GM21619 (cell line): ENCODE data around the gene B4GAT1.
"Not testable (repeated sequence)": the region's sequence is repeated elsewhere in the genome, so short reads cannot be mapped to it uniquely, and the experiment has no call there.

Experiments used
- ATAC-seq: cut with Tn5 transposase; IDR thresholded peaks from one replicate; pipeline ENCODE4 v1.9.1; 2021; ENCODE audit not compliant: unreplicated experiment

The B4GAT1 gene

GRCh38 chr11:66363805-66364535, 16.5 kb upstream of the B4GAT1 start:
- no peak for ATAC-seq

- no peak for ATAC-seq
Observed at GRCh38 chr11:66363187-66363601, 15.8 kb upstream of the B4GAT1 start.

- ATAC-seq: no peak
Observed at GRCh38 chr11:66362481-66363147, 15.2 kb upstream of the B4GAT1 start.

GRCh38 chr11:66361502-66361941, 14.1 kb upstream of the B4GAT1 start:
- no peak for ATAC-seq

GRCh38 chr11:66360406-66361073, 13.1 kb upstream of the B4GAT1 start:
- ATAC-seq: no peak

GRCh38 chr11:66359662-66360087, 12.2 kb upstream of the B4GAT1 start:
- no peak for ATAC-seq

- ATAC-seq: not testable (repeated sequence)
Observed at GRCh38 chr11:66350560-66351235, 3.3 kb upstream of the B4GAT1 start.

- ATAC-seq: no peak
Observed at GRCh38 chr11:66349084-66349386, 1.6 kb upstream of the B4GAT1 start.

- no peak for ATAC-seq
Observed at GRCh38 chr11:66346476-66347424, 679 bp downstream of the B4GAT1 start.

- peak; percentile 8 for ATAC-seq
Observed at GRCh38 chr11:66345316-66345649, 2.1 kb downstream of the B4GAT1 start.

- ATAC-seq: peak; percentile 70
Observed at GRCh38 chr11:66344550-66345315, 2.7 kb downstream of the B4GAT1 start, which contains the start of gene BRMS1. TSS of gene BRMS1 (minus strand) at chr11:66345104. CDS start at chr11:66342234, 2,870 bp downstream.

- no peak for ATAC-seq
Observed at GRCh38 chr11:66343176-66343575, 4.3 kb downstream of the B4GAT1 start.

GRCh38 chr11:66341502-66342126, 5.8 kb downstream of the B4GAT1 start:
- no peak for ATAC-seq

- no peak for ATAC-seq
Observed at GRCh38 chr11:66340596-66341501, 6.6 kb downstream of the B4GAT1 start.

- no peak for ATAC-seq
Observed at GRCh38 chr11:66339686-66340483, 7.5 kb downstream of the B4GAT1 start.

- no peak for ATAC-seq
Observed at GRCh38 chr11:66339162-66339675, 8.2 kb downstream of the B4GAT1 start.
